ENCODE measurements around the gene RNF38. TPM values are rescaled to one million over a fixed set of nuclear protein-coding genes. Genes with fewer than 3 reads are reported as not detected.

RNF38 gene
- total and polyA plus RNA-seq, 4 donors: 14.5 to 59.6 (median 35.3) TPM

DNA sequence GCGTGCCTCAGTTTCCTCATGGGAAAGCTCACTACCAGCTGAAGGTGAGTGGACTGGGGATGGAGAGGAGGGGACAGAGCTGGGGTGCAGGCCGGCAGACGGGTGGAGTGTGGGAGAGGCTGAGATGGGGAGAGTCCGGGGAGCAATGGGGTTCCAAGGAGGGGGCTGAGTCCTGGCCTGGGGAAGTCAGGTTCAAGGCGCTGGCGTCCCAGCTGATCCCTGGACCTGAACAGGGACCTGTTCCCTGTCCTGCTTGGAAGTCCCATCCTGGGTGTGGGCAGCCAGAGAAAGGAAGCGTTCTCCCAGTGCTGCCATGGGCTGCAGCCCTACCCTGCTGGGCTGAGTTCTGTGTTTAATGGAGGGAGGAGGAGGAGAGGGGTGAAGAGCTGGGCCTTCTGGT, 80.9 kb downstream of the RNF38 start:
- 72 to 90% methylated on average over 7 of the region's 7 CpGs for WGBS, 2 donors
- intact Hi-C loops (cut with DNase I): loop anchor here in 1 of 2 donors (10.0 kb wide), 1 partner anchor 54 kb away; no protein-coding TSS in a partner anchor
- Histone ChIP-seq H3K9me3 (ENCODE audit: control insufficient read depth, low read length) (no peaks in the 10 kb centered on the region), H3K36me3 (ENCODE audit: control insufficient read depth in 1 of 2, insufficient read depth in 2 of 2, low read length in 1 of 2) (no peaks in the 10 kb centered on the region), H3K27ac (ENCODE audit: low read depth in 1 of 2, low read length in 2 of 2) (no peak overlapping the region), H3K4me3 (ENCODE audit: low read length in 2 of 2) (no peak overlapping the region), H3K4me1 (ENCODE audit: control insufficient read depth in 1 of 2, insufficient read depth in 2 of 2, low read length in 2 of 2) (no peaks in the 10 kb centered on the region), H3K27me3 (ENCODE audit: control insufficient read depth in 1 of 2, insufficient read depth in 2 of 2, low read length in 1 of 2) (no peaks in the 10 kb centered on the region)
- ATAC-seq (ENCODE audit: low FRiP score): no peak
- no peak for DNase-seq

DNA sequence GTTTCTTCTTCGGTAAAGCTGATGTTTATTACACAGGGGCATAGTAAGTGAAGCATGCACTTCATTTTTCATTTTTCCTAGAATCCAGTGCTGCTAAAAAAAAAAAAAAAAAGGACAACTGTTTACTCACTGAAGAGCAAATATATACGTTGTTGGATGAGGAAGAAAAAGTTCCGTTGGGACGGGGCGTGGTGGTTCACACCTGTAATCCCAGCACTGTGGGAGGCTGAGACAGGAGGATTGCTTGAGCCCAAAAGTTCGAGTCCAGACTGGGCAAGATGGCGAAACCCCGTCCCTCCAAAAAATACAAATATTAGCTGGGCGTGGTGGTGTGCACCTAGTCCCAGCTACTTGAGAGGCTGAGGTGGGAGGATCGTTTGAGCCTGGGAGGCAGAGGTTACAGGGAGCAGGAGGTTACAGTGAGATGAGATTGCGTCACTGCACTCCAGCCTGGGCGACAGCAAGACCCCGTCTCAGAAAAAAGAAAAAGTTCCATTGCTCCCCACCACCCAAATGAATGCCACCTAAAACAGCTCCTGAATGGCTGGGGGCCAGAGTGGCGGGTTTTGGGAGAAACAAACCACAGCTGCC, 81.8 kb downstream of the RNF38 start:
- intact Hi-C loops (cut with DNase I): loop anchor here in 1 of 2 donors (10.0 kb wide), 1 partner anchor 54 kb away; no protein-coding TSS in a partner anchor
- WGBS, 2 donors: 88 to 93% methylated on average over 14 of the region's 14 CpGs
- H3K4me3 ChIP-seq (ENCODE audit: low read length in 2 of 2): no peak overlapping the region
- no peaks in the 10 kb centered on the region for H3K4me1 ChIP-seq (ENCODE audit: control insufficient read depth in 1 of 2, insufficient read depth in 2 of 2, low read length in 2 of 2)
- H3K27ac ChIP-seq (ENCODE audit: low read depth in 1 of 2, low read length in 2 of 2): no peak overlapping the region
- no peaks in the 10 kb centered on the region for H3K36me3 ChIP-seq (ENCODE audit: control insufficient read depth in 1 of 2, insufficient read depth in 2 of 2, low read length in 1 of 2)
- H3K9me3 ChIP-seq (ENCODE audit: control insufficient read depth, low read length): no peaks in the 10 kb centered on the region
- no peak for ATAC-seq (ENCODE audit: low FRiP score)
- DNase-seq: no peak
- no peaks in the 10 kb centered on the region for H3K27me3 ChIP-seq (ENCODE audit: control insufficient read depth in 1 of 2, insufficient read depth in 2 of 2, low read length in 1 of 2)

DNA sequence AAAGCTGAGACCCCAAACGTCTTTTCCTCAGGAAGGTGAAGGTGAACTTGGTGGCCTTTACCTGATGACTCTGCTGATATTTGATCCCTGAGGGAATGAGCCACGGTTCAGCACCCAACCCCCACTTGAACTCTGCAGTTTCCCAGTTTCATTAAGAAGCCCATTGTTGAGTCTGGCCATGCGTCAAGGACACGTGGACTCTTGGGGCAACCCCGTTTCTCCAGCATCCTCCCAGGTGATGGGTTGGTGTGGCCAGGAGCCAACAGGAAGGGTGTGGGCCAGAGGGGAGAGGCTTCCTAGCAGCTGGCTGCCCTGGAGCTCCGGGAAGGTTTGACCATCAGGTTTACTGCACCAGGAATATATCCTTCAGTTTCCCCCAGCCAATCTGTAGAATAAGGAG, 82.3 kb downstream of the RNF38 start:
- DNase-seq (no peak), ATAC-seq (ENCODE audit: low FRiP score) (no peak)
- Histone ChIP-seq H3K27me3 (ENCODE audit: control insufficient read depth in 1 of 2, insufficient read depth in 2 of 2, low read length in 1 of 2) (no peaks in the 10 kb centered on the region), H3K36me3 (ENCODE audit: control insufficient read depth in 1 of 2, insufficient read depth in 2 of 2, low read length in 1 of 2) (no peaks in the 10 kb centered on the region), H3K27ac (ENCODE audit: low read depth in 1 of 2, low read length in 2 of 2) (no peak overlapping the region), H3K4me1 (ENCODE audit: control insufficient read depth in 1 of 2, insufficient read depth in 2 of 2, low read length in 2 of 2) (no peaks in the 10 kb centered on the region), H3K9me3 (ENCODE audit: control insufficient read depth, low read length) (no peaks in the 10 kb centered on the region), H3K4me3 (ENCODE audit: low read length in 2 of 2) (no peak overlapping the region)
- 59 to 71% methylated on average over 6 of the region's 6 CpGs for WGBS, 2 donors
- intact Hi-C loops (cut with DNase I): loop anchor here in 1 of 2 donors (10.0 kb wide), 1 partner anchor 53 kb away; no protein-coding TSS in a partner anchor

DNA sequence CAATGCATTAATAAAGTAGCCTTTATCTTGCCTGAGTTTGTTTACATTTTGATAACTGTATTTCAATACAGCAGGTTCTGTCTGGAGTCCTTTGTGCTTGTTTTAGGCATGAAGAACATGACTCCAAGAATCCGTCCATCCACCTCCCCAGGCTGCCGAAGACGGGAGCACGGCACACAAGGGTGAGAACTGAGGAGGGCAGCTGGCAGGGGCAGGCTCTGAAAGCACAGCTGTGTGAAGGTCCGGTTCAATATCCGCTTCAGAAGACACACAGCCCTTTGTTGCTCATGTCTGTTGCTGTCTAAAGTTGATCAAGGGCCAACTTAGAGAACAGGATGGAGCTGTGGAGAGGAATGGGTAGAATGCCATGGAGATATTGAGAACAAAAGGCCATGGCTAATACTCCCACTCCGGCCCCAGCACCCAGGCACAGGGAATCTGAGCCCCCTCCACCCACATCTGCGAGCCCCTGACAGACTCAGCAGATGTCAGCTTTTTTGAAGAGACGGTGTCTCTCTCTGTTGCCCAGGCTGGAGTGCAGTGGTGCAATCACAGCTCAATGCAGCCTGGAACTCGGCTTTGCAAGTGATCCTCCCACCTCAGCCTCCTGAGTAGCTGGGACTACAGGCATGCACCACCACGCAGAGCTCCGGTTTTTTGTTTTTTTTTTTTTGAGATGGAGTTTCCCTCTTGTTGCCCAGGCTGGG, 83.3 kb downstream of the RNF38 start:
- no peak for ATAC-seq (ENCODE audit: low FRiP score)

GRCh38 chr9:36316049-36316448, 84.0 kb downstream of the RNF38 start:
- intact Hi-C loops (cut with DNase I): loop anchor here in 1 of 2 donors (10.0 kb wide), 1 partner anchor 51 kb away; no protein-coding TSS in a partner anchor
- H3K4me1 ChIP-seq (ENCODE audit: control insufficient read depth in 1 of 2, insufficient read depth in 2 of 2, low read length in 2 of 2): no peaks in the 10 kb centered on the region
- H3K9me3 ChIP-seq (ENCODE audit: control insufficient read depth, low read length): no peaks in the 10 kb centered on the region
- DNase-seq (no peak), ATAC-seq (ENCODE audit: low FRiP score) (no peak)
- H3K36me3 ChIP-seq (ENCODE audit: control insufficient read depth in 1 of 2, insufficient read depth in 2 of 2, low read length in 1 of 2): no peaks in the 10 kb centered on the region
- H3K27me3 ChIP-seq (ENCODE audit: control insufficient read depth in 1 of 2, insufficient read depth in 2 of 2, low read length in 1 of 2): no peaks in the 10 kb centered on the region
- H3K27ac ChIP-seq (ENCODE audit: low read depth in 1 of 2, low read length in 2 of 2): no peak overlapping the region
- no peak overlapping the region for H3K4me3 ChIP-seq (ENCODE audit: low read length in 2 of 2)

More for the DNA sequence above, 83.3 kb downstream of the RNF38 start:
- Histone ChIP-seq H3K27me3 (ENCODE audit: control insufficient read depth in 1 of 2, insufficient read depth in 2 of 2, low read length in 1 of 2) (no peaks in the 10 kb centered on the region), H3K27ac (ENCODE audit: low read depth in 1 of 2, low read length in 2 of 2) (no peak overlapping the region), H3K36me3 (ENCODE audit: control insufficient read depth in 1 of 2, insufficient read depth in 2 of 2, low read length in 1 of 2) (no peaks in the 10 kb centered on the region), H3K4me3 (ENCODE audit: low read length in 2 of 2) (no peak overlapping the region), H3K4me1 (ENCODE audit: control insufficient read depth in 1 of 2, insufficient read depth in 2 of 2, low read length in 2 of 2) (no peaks in the 10 kb centered on the region), H3K9me3 (ENCODE audit: control insufficient read depth, low read length) (no peaks in the 10 kb centered on the region)
- 33 to 36% methylated on average over 12 of the region's 12 CpGs for WGBS, 2 donors
- DNase-seq: no peak
- intact Hi-C loops (cut with DNase I): loop anchor here in 1 of 2 donors (10.0 kb wide), 1 partner anchor 52 kb away; no protein-coding TSS in a partner anchor

GRCh38 chr9:36315283-36315682, 84.8 kb downstream of the RNF38 start:
- ATAC-seq (ENCODE audit: low FRiP score): no peak
- WGBS, 2 donors: 79 to 89% methylated on average over 3 of the region's 3 CpGs

DNA sequence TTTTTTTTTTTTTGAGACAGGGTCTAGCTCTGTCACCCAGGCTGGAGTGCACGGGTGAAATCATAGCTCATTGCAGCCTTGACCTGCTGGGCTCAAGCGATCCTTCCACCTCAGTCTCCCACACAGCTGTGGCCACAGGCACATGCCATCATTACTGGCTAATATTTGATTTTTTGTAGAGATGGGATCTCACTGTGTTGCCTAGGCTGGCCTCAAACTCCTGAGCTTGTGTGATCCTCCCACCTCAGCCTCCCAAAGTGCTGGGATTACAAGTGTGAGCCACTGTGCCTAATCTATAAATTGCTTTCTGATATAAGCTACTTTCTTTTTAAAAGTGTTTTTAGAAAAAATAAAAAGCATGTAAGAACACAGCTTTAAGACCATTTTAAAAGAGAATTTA, 85.3 kb downstream of the RNF38 start:
- no peak for DNase-seq
- Histone ChIP-seq H3K27me3 (ENCODE audit: control insufficient read depth in 1 of 2, insufficient read depth in 2 of 2, low read length in 1 of 2) (no peaks in the 10 kb centered on the region), H3K36me3 (ENCODE audit: control insufficient read depth in 1 of 2, insufficient read depth in 2 of 2, low read length in 1 of 2) (no peaks in the 10 kb centered on the region), H3K27ac (ENCODE audit: low read depth in 1 of 2, low read length in 2 of 2) (no peak overlapping the region), H3K4me1 (ENCODE audit: control insufficient read depth in 1 of 2, insufficient read depth in 2 of 2, low read length in 2 of 2) (no peaks in the 10 kb centered on the region), H3K9me3 (ENCODE audit: control insufficient read depth, low read length) (no peaks in the 10 kb centered on the region), H3K4me3 (ENCODE audit: low read length in 2 of 2) (no peak overlapping the region)
- ATAC-seq (ENCODE audit: low FRiP score): no peak
- intact Hi-C loops (cut with DNase I): loop anchor here in 1 of 2 donors (10.0 kb wide), 1 partner anchor 50 kb away; no protein-coding TSS in a partner anchor
- WGBS, 2 donors: 96 to 97% methylated on average over 2 of the region's 2 CpGs

More at GRCh38 chr9:36315283-36315682, 84.8 kb downstream of the RNF38 start:
- Histone ChIP-seq H3K9me3 (ENCODE audit: control insufficient read depth, low read length) (no peaks in the 10 kb centered on the region), H3K27ac (ENCODE audit: low read depth in 1 of 2, low read length in 2 of 2) (no peak overlapping the region), H3K4me3 (ENCODE audit: low read length in 2 of 2) (no peak overlapping the region), H3K4me1 (ENCODE audit: control insufficient read depth in 1 of 2, insufficient read depth in 2 of 2, low read length in 2 of 2) (no peaks in the 10 kb centered on the region), H3K27me3 (ENCODE audit: control insufficient read depth in 1 of 2, insufficient read depth in 2 of 2, low read length in 1 of 2) (no peaks in the 10 kb centered on the region), H3K36me3 (ENCODE audit: control insufficient read depth in 1 of 2, insufficient read depth in 2 of 2, low read length in 1 of 2) (no peaks in the 10 kb centered on the region)
- intact Hi-C loops (cut with DNase I): loop anchor here in 1 of 2 donors (10.0 kb wide), 1 partner anchor 50 kb away; no protein-coding TSS in a partner anchor
- DNase-seq: no peak

- H3K27ac ChIP-seq (ENCODE audit: low read depth in 1 of 2, low read length in 2 of 2): no peak overlapping the region
- H3K4me3 ChIP-seq (ENCODE audit: low read length in 2 of 2): no peak overlapping the region
- no peaks in the 10 kb centered on the region for H3K4me1 ChIP-seq (ENCODE audit: control insufficient read depth in 1 of 2, insufficient read depth in 2 of 2, low read length in 2 of 2)
- H3K27me3 ChIP-seq (ENCODE audit: control insufficient read depth in 1 of 2, insufficient read depth in 2 of 2, low read length in 1 of 2): no peaks in the 10 kb centered on the region
- no peaks in the 10 kb centered on the region for H3K9me3 ChIP-seq (ENCODE audit: control insufficient read depth, low read length)
- intact Hi-C loops (cut with DNase I): no loop called here
- 56 to 72% methylated on average over 8 of the region's 8 CpGs for WGBS, 2 donors
- ATAC-seq (ENCODE audit: low FRiP score) (no peak), DNase-seq (no peak)
- H3K36me3 ChIP-seq (ENCODE audit: control insufficient read depth in 1 of 2, insufficient read depth in 2 of 2, low read length in 1 of 2): no peaks in the 10 kb centered on the region
Measured at GRCh38 chr9:36306471-36307306, 93.4 kb downstream of the RNF38 start.

All from aorta (tissue), 5 donors.